GM12891 (cell line): ENCODE results near the gene MAP2K2.

Experiments
- POLR2A ChIP-seq: IDR thresholded peaks from 2 replicates; pipeline ENCODE4 v1.6.1; 2011; ENCODE audit warnings: low read depth, low read length, control low read depth
- POLR2AphosphoS5 ChIP-seq: IDR thresholded peaks from 2 replicates; pipeline ENCODE4 v1.6.1; 2011; ENCODE audit warnings: low read depth, low read length, control low read depth
- TAF1 ChIP-seq: IDR thresholded peaks from 2 replicates; pipeline ENCODE4 v1.6.1; 2011; ENCODE audit warnings: low read depth, low read length, control low read depth

- TF ChIP-seq TAF1 (no peak), POLR2A (no peak), POLR2AphosphoS5 (no peak)
Measured at GRCh38 chr19:4138445-4138844, 14.5 kb upstream of the MAP2K2 start.
